ENCODE data around the gene DPEP2.

GRCh38 chr16:68040506-68041288 lies 41.4 kb upstream of the DPEP2 start:
- TF ChIP-seq, protein P1, sequence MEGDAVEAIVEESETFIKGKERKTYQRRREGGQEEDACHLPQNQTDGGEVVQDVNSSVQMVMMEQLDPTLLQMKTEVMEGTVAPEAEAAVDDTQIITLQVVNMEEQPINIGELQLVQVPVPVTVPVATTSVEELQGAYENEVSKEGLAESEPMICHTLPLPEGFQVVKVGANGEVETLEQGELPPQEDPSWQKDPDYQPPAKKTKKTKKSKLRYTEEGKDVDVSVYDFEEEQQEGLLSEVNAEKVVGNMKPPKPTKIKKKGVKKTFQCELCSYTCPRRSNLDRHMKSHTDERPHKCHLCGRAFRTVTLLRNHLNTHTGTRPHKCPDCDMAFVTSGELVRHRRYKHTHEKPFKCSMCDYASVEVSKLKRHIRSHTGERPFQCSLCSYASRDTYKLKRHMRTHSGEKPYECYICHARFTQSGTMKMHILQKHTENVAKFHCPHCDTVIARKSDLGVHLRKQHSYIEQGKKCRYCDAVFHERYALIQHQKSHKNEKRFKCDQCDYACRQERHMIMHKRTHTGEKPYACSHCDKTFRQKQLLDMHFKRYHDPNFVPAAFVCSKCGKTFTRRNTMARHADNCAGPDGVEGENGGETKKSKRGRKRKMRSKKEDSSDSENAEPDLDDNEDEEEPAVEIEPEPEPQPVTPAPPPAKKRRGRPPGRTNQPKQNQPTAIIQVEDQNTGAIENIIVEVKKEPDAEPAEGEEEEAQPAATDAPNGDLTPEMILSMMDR (IDR thresholded peaks at IDR 0.05; ENCODE audit: poor library complexity) = peak; percentile 83
- no peak for TF ChIP-seq EZH2phosphoT487 (IDR thresholded peaks at IDR 0.05; ENCODE audit: low read depth, severe bottlenecking, unreplicated experiment)
- TF ChIP-seq EZH2 (IDR thresholded peaks at IDR 0.05; ENCODE audit: borderline replicate concordance) = no peak

Data from hepatocyte (in vitro differentiated cells).